ENCODE data around the gene SCN2B.

The SCN2B gene

DNA sequence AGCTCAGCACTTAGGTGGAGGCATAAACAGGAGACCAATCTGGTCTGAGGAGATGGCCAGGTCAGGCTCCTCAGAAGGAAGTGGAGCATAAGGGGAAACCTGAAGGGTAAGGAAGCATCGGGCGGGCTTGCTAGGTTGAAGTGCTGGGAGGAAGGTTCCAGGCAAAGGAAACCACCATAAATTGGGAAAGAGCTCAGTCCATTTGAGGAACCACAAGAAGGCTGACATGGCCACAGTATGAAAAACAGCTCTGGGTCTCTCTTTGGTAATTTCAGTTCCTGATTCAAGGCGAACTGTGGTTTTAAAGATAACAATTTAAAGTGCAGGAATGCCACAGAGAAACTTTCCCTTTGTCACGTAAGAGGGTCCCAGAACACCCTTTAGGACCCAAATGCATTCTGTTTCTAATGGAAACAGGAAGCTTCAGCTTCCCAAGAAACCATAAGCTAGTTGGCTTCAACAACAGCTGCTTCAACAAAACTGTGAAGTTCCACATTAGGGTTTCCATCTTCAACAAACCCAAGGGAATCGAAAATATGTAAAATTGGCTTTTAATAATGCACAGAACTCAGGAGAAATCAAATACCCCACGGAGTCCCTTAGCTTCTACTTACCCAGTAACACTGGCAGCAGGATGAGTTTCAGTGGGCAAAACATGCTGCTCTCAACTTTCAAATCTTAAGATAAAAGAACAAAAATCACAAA, 37.9 kb upstream of the SCN2B start:
- H3K4me3 ChIP-seq (ENCODE audit: low read length), result no peak overlapping the region
- no peak for DNase-seq (ENCODE audit: low read depth)
- no peak for TF ChIP-seq CTCF (conservative IDR thresholded peaks at IDR 0.05; ENCODE audit: low read depth, low read length)

DNA sequence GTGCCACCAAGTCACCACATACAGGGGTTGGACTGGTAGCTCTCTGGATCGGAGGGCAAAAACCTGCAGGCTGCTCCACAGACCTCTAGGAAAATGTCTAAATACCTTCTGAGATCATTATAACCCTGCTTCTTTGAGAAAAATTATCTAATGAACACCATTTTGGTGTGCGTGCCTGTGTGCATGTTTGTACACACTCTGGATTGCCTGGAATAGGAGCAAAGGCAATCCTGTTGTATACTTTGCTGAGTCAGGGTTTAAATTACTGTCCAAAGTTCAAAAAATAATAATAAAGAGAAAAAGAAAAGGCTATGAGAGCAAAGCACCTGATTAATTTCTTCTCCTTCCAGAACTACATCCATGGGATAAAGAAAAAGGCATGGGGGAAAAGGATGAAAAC, 37.3 kb upstream of the SCN2B start:
- no peak overlapping the region for H3K4me3 ChIP-seq (ENCODE audit: low read length)
- no peak for DNase-seq (ENCODE audit: low read depth)
- no peak for TF ChIP-seq CTCF (conservative IDR thresholded peaks at IDR 0.05; ENCODE audit: low read depth, low read length)

DNA sequence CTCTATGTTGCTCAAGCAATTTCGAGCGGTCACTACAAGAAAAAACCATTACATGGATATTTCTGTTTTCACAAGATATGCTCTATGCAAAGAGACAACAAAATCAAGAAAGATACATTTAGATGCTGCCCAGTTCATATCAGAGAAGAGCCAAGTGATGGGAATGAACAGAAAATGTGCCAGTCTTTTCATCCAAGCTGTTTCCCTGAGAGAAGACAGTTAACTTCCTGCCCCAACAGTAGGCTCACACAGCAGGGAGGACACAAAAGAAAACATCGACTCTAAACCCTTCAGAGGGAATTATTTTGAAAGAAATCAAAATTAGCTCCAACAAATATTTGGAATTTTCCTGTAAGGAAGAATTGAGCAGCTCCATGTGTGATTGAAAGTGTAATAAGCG, 36.8 kb upstream of the SCN2B start:
- no peak for DNase-seq (ENCODE audit: low read depth)
- TF ChIP-seq CTCF (conservative IDR thresholded peaks at IDR 0.05; ENCODE audit: low read depth, low read length), result no peak
- H3K4me3 ChIP-seq (ENCODE audit: low read length), result no peak overlapping the region

- TF ChIP-seq CTCF (conservative IDR thresholded peaks at IDR 0.05; ENCODE audit: low read depth, low read length), result no peak
- no peak for DNase-seq (ENCODE audit: low read depth)
- H3K4me3 ChIP-seq (ENCODE audit: low read length), result no peak overlapping the region
These were observed 36.3 kb upstream of the SCN2B start for GRCh38 chr11:118212781-118213191.

DNA sequence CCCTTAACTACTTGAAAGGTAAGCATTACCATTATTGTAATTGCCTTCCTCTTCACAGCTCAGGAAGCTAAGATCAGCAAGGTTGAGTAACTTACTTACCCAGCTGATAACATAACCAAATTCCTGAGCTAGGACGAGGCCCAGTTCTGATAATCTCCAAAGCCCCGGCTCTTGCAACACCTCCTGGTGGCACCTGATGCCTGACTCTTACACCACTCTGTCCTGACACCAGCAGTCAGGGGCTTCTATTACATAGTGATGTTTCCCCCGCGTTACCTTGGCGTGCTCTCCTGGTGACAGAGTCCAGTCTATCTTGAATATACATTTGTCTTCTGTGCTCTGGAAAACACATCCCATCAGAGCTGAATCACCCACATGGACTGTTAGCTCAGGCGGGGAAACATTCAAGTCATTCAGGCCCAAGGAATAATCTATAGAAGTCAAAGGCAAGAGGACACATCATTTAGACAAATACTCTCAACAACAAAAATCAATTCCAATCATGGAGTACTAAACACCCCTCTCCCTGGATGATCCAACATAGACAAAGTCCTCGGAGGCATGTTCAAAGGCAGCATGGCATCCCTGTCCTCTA, 35.8 kb upstream of the SCN2B start:
- no peak for DNase-seq (ENCODE audit: low read depth)
- H3K4me3 ChIP-seq (ENCODE audit: low read length), result no peak overlapping the region
- TF ChIP-seq CTCF (conservative IDR thresholded peaks at IDR 0.05; ENCODE audit: low read depth, low read length), result no peak

DNA sequence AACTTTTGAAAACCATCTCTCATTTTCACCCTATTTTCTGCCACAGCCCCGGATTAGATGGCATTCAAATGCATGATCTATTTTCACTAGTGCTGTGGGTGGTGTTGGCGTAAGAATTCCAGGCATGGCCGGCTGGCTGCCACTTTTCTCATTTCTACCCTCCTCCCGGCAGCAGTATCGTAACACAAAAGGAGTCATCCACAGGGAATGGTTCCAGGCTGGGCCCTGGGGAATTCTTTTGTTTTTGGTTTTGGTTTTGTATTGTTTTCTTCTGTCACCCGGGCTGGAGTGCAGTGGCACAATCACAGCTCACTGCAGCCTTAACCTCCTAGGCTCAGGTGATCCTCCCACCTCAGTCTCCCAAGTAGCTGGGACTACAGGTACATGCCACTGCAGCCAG, 34.6 kb upstream of the SCN2B start:
- no peak for TF ChIP-seq CTCF (conservative IDR thresholded peaks at IDR 0.05; ENCODE audit: low read depth, low read length)
- no peak overlapping the region for H3K4me3 ChIP-seq (ENCODE audit: low read length)
- no peak for DNase-seq (ENCODE audit: low read depth)

DNA sequence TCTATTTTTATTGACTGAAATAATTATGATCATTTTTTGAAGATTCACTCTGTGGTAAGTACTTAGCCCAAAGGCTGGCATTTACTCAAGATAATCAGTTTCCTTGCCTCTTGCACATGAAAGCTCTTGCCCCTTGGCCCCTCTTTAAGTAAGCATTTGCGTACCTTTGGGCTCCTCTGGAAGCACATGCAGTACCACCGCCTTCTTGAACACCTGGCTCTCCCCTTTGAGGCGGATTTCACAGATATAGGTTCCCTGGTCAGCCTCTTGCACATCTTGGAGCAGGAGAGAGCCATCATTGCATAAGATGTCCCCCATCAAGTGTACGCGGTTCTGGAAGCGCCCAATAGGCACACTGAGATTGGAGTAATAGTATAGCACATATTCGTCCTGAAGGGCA, 33.9 kb upstream of the SCN2B start:
- H3K4me3 ChIP-seq (ENCODE audit: low read length), result no peak overlapping the region
- no peak for TF ChIP-seq CTCF (conservative IDR thresholded peaks at IDR 0.05; ENCODE audit: low read depth, low read length)
- DNase-seq (ENCODE audit: low read depth), result no peak

Data from retinal pigment epithelial cell (primary cell).